Brain microvascular endothelial cell (primary cell): ENCODE results near the gene DCST2.

Source experiments
- DNase-seq: peaks from one replicate; pipeline ENCODE4 v3.0.0-alpha.2; 2020
- H3K27ac ChIP-seq: fragments of 250-450 bp; sonication (Bioruptor Pico); 2 replicates; pipeline ENCODE4 v1.5.1; 2020; ENCODE audit warnings: mild to moderate bottlenecking, moderate library complexity
- H3K27me3 ChIP-seq: fragments of 250-450 bp; sonication (Bioruptor Pico); replicated peaks from 2 replicates; pipeline ENCODE4 v1.5.1; 2020; ENCODE audit warnings: mild to moderate bottlenecking
- H3K36me3 ChIP-seq: fragments of 250-450 bp; sonication (Bioruptor Pico); replicated peaks from 2 replicates; pipeline ENCODE4 v1.5.1; 2020; ENCODE audit warnings: mild to moderate bottlenecking
- H3K4me3 ChIP-seq: 2 replicates; pipeline ENCODE4 v1.5.1; 2011; ENCODE audit warnings: low read depth, mild to moderate bottlenecking, control low read depth, low read length, moderate library complexity
- CTCF ChIP-seq: IDR thresholded peaks from 2 replicates; pipeline ENCODE4 v1.5.1; 2011; ENCODE audit warnings: low read depth, mild to moderate bottlenecking, moderate library complexity, low read length, control low read depth, inconsistent platforms; ENCODE audit errors: missing control alignments
- in situ Hi-C: cut with HindIII; loops from 2 replicates; pipeline ENCODE4 v1.10.0; 2017; ENCODE audit warnings: low sequenced_read_pairs, low pct_ligation_motif_present

The DCST2 gene

GRCh38 chr1:155001425-155001674, 32.2 kb downstream of the DCST2 start:
- DNase-seq = no peak
- TF ChIP-seq CTCF = no peak
- peak overlapping the region; percentile 68 for H3K4me3 ChIP-seq

GRCh38 chr1:155000726-155001424, 32.7 kb downstream of the DCST2 start:
- in situ Hi-C loops = no loop called here
- Histone ChIP-seq H3K36me3 (no peaks in the 10 kb centered on the region), H3K27ac (peak overlapping the region; percentile 70), H3K27me3 (no peaks in the 10 kb centered on the region), H3K4me3 (peak overlapping the region; percentile 68)
- peak; percentile 71 for DNase-seq
- TF ChIP-seq CTCF = no peak

More at GRCh38 chr1:155001425-155001674, 32.2 kb downstream of the DCST2 start:
- Histone ChIP-seq H3K36me3 (no peaks in the 10 kb centered on the region), H3K27me3 (no peaks in the 10 kb centered on the region), H3K27ac (peak overlapping the region; percentile 18)
- in situ Hi-C loops = no loop called here

- DNase-seq = no peak
- Histone ChIP-seq H3K4me3 (peak overlapping the region; percentile 68), H3K27ac (peak overlapping the region; percentile 29), H3K36me3 (no peaks in the 10 kb centered on the region), H3K27me3 (no peaks in the 10 kb centered on the region)
- in situ Hi-C loops = no loop called here
- no peak for TF ChIP-seq CTCF
Observed at GRCh38 chr1:155000411-155000725, 33.2 kb downstream of the DCST2 start.

- no peak for TF ChIP-seq CTCF
- in situ Hi-C loops = no loop called here
- no peak for DNase-seq
Observed at GRCh38 chr1:154999571-155000410, 33.8 kb downstream of the DCST2 start.

GRCh38 chr1:154998818-154999570, 34.6 kb downstream of the DCST2 start:
- peak; percentile 98 for TF ChIP-seq CTCF
- Histone ChIP-seq H3K27ac (no peak overlapping the region), H3K27me3 (no peaks in the 10 kb centered on the region), H3K4me3 (peak overlapping the region; percentile 42), H3K36me3 (no peaks in the 10 kb centered on the region)
- in situ Hi-C loops = no loop called here
- no peak for DNase-seq

More at GRCh38 chr1:154999571-155000410, 33.8 kb downstream of the DCST2 start:
- H3K36me3 ChIP-seq = no peaks in the 10 kb centered on the region
- H3K27ac ChIP-seq = peak overlapping the region; percentile 29
- peak overlapping the region; percentile 68 for H3K4me3 ChIP-seq
- H3K27me3 ChIP-seq = no peaks in the 10 kb centered on the region
